MM.1S (cell line): ENCODE results near the gene CFH.

Experiments used
- EZH2 ChIP-seq: fragments of 300-600 bp; sonication (generic); optimal IDR thresholded peaks from 2 replicates; pipeline ENCODE3; 2017; ENCODE audit warnings: low read depth, mild to moderate bottlenecking, antibody characterized with exemption, low read length, mixed read lengths
- EZH2phosphoT487 ChIP-seq: fragments of 300-600 bp; sonication (generic); IDR thresholded peaks from 2 replicates; pipeline ENCODE4 v1.6.1; 2018; ENCODE audit warnings: antibody characterized with exemption, low read length
- TF ChIP-seq, protein P1 (sequence below): fragments of 300-600 bp; sonication (generic); IDR thresholded peaks from 2 replicates; pipeline ENCODE4 v1.5.1; 2016; ENCODE audit warnings: antibody characterized with exemption, low read length, mixed read lengths

DNA sequence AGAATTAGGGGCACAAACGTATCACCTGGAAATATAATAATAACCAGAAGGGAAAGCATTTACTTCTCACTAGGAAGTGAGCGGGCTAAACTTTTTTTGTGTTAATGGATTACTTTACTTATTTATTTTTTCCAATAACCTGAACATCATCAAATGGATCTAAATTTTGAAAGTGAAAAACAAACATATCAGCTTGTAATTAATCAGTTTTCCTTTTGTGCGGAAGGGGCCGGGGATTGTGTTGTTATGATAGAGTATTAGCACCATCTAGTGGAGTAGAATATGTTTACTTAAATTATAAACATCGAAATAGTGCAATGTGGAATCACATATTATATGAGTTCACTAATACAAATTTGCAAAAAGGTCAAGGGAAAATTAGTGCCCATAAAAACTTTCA is 9.0 kb downstream of the CFH start:
- TF ChIP-seq, protein P1, sequence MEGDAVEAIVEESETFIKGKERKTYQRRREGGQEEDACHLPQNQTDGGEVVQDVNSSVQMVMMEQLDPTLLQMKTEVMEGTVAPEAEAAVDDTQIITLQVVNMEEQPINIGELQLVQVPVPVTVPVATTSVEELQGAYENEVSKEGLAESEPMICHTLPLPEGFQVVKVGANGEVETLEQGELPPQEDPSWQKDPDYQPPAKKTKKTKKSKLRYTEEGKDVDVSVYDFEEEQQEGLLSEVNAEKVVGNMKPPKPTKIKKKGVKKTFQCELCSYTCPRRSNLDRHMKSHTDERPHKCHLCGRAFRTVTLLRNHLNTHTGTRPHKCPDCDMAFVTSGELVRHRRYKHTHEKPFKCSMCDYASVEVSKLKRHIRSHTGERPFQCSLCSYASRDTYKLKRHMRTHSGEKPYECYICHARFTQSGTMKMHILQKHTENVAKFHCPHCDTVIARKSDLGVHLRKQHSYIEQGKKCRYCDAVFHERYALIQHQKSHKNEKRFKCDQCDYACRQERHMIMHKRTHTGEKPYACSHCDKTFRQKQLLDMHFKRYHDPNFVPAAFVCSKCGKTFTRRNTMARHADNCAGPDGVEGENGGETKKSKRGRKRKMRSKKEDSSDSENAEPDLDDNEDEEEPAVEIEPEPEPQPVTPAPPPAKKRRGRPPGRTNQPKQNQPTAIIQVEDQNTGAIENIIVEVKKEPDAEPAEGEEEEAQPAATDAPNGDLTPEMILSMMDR = peak; percentile 63
- TF ChIP-seq EZH2 (no peak), EZH2phosphoT487 (no peak)
